Measurements from ENCODE around the gene SLBP.

Gene SLBP

GRCh38 chr4:1647432-1647831 lies 64.7 kb downstream of the SLBP start:
- DNase-seq (ENCODE audit: low read depth), result no peak
- no peak overlapping the region for H3K4me3 ChIP-seq (ENCODE audit: low read depth, low read length)
- no peak for TF ChIP-seq CTCF (IDR thresholded peaks at IDR 0.05; ENCODE audit: insufficient read depth, low read depth, low read length, missing control alignments)

DNA sequence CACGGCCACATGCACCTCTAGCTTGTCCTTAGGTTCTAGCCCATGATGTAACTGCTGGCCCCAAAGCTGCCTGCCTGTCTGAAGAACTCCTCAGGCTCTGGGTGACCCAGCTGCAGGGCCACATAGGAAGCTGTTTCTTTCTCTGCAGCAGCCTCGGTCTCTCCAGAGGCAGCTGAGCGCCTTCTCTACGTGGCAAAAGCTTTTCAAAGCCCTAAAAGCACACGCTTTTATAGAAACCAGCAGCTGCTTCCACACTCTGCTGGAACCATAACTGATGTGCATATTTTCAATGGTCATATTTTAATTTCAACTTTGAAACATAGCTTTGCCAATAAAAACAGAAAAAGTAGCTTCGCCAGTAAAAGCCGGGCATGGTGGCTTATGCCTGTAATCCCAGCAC lies 65.4 kb downstream of the SLBP start:
- no peak overlapping the region for H3K4me3 ChIP-seq (ENCODE audit: low read depth, low read length)
- no peak for TF ChIP-seq CTCF (IDR thresholded peaks at IDR 0.05; ENCODE audit: insufficient read depth, low read depth, low read length, missing control alignments)
- DNase-seq (ENCODE audit: low read depth), result no peak

DNA sequence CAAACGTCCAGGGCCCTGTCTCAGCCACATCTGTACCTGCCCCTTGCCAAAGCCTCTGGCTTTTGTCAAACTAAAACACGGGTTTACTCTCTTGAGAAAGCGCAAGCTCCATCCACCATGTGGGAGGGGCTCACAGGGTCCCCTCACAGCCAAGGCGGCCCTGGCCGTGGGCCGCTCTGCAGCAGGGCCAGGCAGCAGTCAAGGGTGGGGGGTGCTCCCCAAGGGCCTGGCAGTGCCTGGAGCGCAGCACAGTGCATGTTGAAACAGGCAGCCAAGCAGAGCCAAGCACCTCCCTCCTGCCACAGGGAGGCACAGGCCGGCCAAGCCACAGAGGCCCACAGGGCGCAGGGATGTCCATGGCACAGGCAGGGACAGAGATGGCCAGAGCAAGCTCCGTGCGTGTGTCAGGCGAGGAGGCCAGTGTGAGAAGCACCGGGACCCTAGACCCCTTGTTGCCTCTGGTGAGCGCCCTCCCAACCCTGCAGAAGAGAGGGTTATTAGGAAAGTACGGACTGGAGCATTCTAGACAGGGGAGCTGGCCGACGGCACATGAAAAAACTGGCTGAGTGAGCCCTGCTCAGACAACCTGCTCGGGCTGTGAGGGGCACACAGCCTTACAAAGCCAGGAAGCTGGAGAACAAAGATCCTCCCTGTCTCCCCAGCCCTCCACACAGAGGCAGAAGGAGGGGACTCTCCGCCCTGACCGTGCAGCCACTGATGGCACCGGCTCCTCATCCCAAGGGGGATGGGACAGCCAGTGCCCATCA lies 67.0 kb downstream of the SLBP start:
- DNase-seq (ENCODE audit: low read depth), result no peak
- H3K4me3 ChIP-seq (ENCODE audit: low read depth, low read length), result no peak overlapping the region
- no peak for TF ChIP-seq CTCF (IDR thresholded peaks at IDR 0.05; ENCODE audit: insufficient read depth, low read depth, low read length, missing control alignments)

DNA sequence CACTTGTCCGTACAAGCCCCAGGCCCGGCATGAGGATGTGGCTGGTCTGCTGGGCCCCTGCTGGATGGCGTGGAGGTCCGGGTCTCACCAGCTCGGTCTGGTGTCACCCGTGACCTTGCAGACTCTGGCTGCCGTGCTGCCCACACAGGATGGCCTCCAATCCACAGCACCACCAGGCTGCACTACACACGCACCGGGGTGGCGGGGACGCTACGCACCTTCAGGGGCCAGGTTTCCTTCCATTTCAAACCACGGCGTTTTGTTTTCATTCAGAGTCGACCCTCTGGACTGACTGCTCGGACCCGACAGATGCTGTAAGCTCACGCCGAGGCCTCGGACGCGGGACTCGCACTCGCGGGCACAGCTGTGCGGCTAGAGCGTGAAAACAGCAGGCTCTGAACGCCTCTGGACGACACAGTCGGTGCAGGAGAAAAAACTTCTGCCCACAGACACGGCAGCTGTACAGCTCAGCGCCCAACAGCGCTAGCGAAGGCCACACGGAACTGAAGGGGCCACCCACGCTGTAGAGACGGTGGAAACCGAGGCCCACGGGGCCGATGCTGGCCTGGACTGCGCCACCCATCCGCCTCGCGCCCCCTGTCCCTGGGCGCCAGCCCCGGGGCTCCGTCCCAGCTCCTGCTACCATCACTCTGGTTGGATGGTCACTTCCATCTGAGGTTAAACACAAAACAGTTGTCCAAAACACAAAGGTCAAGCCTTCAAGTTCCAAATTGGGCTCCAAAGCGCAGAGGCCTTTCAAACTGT lies 68.0 kb downstream of the SLBP start:
- H3K4me3 ChIP-seq (ENCODE audit: low read depth, low read length), result no peak overlapping the region
- no peak for DNase-seq (ENCODE audit: low read depth)
- no peak for TF ChIP-seq CTCF (IDR thresholded peaks at IDR 0.05; ENCODE audit: insufficient read depth, low read depth, low read length, missing control alignments)

All from GM12865 (cell line).